Esophagus squamous epithelium (tissue), 4 donors: Measurements from ENCODE around the gene KIF1A.

ENCODE experiments used
- POLR2A ChIP-seq, 4 donors: fragments of 450-650 bp; IDR thresholded peaks; one replicate each; pipeline ENCODE4 v1.6.1; 2017; ENCODE audit warnings: antibody characterized with exemption in 4 of 4, mild to moderate bottlenecking in 4 of 4, moderate library complexity in 3 of 4
- TF ChIP-seq, protein P1 (sequence below), 6 experiments: fragments of 450-650 bp in 4 of 6; fragments of 200-600 bp in 2 of 6; sonication (generic) in 2 of 6; IDR thresholded peaks; one replicate each; pipeline ENCODE4 v1.5.1; 2016 to 2019; ENCODE audit warnings: antibody characterized with exemption in 6 of 6, mild to moderate bottlenecking in 4 of 6, moderate library complexity in 4 of 6

DNA sequence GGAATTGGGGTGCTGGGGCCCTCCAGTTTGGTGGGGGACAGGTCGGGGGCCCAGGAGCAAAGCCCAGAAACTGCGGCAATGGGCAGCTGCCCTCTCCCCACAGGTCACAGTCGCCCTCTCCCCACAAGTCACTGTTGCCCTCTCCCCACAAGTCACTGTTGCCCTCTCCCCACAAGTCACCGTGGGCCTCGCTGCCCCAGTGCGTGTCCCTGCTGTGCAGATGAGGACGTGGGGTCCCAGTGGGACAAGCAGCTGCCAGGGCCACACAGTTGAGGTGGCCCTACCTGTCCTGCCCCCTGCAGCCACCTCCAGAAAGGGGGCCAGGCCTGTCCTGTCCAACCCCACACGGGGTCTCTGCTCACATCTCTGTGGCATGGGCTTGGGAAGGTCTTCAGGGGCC, 35.7 kb upstream of the KIF1A start:
- TF ChIP-seq, protein P1, sequence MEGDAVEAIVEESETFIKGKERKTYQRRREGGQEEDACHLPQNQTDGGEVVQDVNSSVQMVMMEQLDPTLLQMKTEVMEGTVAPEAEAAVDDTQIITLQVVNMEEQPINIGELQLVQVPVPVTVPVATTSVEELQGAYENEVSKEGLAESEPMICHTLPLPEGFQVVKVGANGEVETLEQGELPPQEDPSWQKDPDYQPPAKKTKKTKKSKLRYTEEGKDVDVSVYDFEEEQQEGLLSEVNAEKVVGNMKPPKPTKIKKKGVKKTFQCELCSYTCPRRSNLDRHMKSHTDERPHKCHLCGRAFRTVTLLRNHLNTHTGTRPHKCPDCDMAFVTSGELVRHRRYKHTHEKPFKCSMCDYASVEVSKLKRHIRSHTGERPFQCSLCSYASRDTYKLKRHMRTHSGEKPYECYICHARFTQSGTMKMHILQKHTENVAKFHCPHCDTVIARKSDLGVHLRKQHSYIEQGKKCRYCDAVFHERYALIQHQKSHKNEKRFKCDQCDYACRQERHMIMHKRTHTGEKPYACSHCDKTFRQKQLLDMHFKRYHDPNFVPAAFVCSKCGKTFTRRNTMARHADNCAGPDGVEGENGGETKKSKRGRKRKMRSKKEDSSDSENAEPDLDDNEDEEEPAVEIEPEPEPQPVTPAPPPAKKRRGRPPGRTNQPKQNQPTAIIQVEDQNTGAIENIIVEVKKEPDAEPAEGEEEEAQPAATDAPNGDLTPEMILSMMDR (IDR thresholded peaks at IDR 0.05): no peak
- TF ChIP-seq POLR2A (IDR thresholded peaks at IDR 0.05): no peak
